22Rv1 (cell line): ENCODE data around the gene GALNT7.

Source experiments
- H3K27ac ChIP-seq: fragments of 450-650 bp; 2 replicates; pipeline ENCODE4 v1.5.1; 2017
- ZFX ChIP-seq: fragments of 450-650 bp; IDR thresholded peaks from 2 replicates; pipeline ENCODE4 v1.6.1; 2017; ENCODE audit warnings: antibody characterized with exemption, borderline replicate concordance
- TF ChIP-seq, protein P1 (sequence below): fragments of 450-650 bp; IDR thresholded peaks from 2 replicates; pipeline ENCODE4 v1.5.1; 2017; ENCODE audit warnings: mild to moderate bottlenecking

Gene GALNT7

DNA sequence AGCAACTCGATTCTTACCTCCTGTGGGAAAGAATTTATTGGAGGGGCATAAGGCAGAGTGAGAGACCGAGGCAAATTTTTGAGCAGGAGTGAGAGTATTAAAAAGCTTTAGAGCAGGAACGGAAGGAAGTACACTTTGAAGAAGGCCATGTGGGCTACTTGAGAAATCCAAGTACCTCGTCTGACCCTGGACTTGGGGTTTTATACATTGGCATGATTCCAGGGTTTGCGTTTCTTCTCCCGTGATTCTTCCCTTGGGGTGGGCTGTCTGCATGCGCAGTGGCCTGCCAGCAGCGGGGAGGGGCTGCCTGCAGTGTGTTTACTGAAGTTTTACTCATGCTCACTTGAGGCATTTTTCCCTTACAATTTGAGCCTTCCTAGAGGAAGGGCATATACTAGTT, 3.4 kb downstream of the GALNT7 start:
- H3K27ac ChIP-seq = peak overlapping the region; percentile 97
- TF ChIP-seq, protein P1, sequence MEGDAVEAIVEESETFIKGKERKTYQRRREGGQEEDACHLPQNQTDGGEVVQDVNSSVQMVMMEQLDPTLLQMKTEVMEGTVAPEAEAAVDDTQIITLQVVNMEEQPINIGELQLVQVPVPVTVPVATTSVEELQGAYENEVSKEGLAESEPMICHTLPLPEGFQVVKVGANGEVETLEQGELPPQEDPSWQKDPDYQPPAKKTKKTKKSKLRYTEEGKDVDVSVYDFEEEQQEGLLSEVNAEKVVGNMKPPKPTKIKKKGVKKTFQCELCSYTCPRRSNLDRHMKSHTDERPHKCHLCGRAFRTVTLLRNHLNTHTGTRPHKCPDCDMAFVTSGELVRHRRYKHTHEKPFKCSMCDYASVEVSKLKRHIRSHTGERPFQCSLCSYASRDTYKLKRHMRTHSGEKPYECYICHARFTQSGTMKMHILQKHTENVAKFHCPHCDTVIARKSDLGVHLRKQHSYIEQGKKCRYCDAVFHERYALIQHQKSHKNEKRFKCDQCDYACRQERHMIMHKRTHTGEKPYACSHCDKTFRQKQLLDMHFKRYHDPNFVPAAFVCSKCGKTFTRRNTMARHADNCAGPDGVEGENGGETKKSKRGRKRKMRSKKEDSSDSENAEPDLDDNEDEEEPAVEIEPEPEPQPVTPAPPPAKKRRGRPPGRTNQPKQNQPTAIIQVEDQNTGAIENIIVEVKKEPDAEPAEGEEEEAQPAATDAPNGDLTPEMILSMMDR = no peak
- TF ChIP-seq ZFX = no peak

DNA sequence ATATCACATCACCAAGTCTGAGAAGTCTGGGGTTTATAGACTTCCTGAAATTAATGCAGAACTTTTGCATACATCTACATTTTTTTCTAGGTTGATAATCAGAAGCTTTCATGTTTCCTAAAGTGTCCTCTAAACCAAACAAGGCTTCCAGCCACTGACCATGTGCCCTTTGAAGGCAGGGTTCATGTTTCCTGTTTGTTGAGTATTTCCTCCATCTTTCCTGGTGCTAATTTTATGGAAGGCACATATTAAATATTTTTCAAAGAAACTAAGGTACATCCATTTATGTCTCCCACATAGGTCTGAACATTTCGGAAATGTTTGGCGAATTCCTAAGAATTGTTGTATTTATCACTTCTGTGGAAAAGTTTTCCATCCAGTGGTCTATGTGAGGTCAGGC, 5.6 kb downstream of the GALNT7 start:
- no peak for TF ChIP-seq ZFX
- TF ChIP-seq, protein P1 = no peak
- peak overlapping the region; percentile 97 for H3K27ac ChIP-seq

DNA sequence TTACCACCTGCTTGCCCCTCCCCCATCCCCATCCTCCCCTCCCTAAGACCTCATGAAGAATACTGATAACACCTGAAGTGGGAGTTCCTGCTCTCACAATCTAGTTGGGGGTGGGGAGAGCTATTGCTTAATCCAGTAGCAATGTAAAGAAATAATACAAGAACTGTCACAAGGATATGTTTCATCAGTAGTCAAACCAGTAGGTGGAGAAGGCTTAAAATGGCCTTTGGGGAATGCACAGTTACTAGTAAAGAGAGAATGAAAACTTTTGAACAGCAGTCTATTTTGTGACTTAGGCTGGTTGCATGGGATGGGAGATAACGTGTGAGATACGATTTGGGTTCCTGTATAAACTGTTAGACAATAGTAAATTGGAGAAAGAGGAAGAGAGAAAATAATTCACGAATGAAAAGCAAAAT, 6.0 kb downstream of the GALNT7 start:
- TF ChIP-seq ZFX = no peak
- TF ChIP-seq, protein P1 = no peak
- peak overlapping the region; percentile 97 for H3K27ac ChIP-seq

DNA sequence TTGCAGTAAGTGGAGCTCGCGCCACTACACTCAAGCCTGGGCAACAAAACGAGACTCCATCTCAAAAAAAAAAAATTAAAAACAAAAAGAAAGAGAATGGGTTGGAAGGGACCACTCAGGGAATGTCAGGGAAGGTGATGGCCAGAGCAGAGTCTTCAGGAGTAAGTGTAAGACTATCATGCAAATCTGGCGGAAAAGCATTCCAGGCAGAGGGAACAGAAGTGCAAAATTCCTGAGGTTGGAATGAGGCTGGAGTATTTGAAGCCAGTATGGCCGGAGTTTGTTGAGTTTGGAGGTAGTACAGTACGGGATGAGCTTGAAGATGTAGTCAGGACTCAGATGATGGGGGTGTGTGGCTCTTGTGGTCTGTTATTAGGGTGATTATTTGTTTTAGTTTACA, 7.4 kb downstream of the GALNT7 start:
- peak overlapping the region; percentile 97 for H3K27ac ChIP-seq
- TF ChIP-seq ZFX = no peak
- TF ChIP-seq, protein P1 = no peak

DNA sequence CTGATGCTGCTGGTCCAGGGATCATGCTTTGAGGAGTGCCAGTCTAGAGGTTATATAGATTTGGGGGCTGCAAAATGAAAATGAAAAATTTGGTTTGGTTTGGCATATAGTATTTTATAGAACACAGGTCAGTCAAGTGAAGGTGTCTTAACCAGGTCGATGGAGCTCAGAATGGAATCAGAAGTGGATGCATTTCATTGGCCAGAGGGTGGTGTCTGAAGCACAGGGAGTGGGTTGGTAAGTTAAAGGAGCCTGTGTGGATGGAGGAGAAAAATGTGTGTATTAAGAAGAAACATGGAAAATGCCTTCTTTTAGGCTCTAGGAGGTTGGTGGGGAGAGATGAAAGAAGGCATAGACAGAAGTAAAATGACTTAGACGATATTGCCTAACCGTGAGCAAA, 8.6 kb downstream of the GALNT7 start:
- H3K27ac ChIP-seq = peak overlapping the region; percentile 97
- TF ChIP-seq ZFX = no peak
- TF ChIP-seq, protein P1 = 0 out of 2 replicates have a peak, but pooled peaks have one; percentile 11

DNA sequence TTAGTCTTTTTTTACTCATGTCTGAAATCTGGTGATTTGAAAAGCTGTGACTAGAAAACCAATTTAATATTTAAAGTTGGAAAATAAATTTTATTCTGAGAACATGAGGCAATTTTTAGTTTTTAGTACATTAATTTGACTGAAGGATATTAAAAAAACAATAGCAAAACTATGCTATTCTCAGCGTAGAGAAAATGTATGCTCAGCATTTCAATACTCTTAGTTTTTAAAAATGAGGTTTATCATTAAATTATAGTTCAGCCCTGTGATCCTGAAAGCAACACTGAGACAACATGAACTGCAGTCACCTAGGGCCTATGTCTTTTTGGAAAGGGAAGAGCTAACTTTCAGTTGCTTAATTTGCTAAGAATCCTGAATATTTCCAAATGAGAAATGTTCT, 9.5 kb downstream of the GALNT7 start:
- no peak for TF ChIP-seq ZFX
- H3K27ac ChIP-seq = peak overlapping the region; percentile 97

DNA sequence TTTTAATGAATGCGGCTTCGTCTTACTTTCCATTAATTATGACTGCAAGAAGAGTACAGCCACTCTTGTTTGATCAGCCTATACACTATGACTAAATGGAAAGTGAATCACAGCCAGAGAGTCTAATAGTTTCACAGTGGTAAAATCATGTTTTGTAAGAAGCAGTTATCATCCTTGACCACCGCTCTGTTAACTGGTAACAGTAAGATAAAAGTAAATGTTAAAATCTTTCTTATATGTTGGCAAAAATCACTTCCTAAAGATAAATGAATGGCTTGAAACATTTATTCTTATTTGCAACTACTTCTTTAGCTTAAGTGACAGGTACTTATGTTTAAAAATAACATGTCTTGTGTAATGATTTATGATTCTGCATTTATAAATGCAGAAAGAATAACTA, 13.2 kb downstream of the GALNT7 start:
- no peak for TF ChIP-seq ZFX
- TF ChIP-seq, protein P1 = no peak
- H3K27ac ChIP-seq = peak overlapping the region; percentile 97

DNA sequence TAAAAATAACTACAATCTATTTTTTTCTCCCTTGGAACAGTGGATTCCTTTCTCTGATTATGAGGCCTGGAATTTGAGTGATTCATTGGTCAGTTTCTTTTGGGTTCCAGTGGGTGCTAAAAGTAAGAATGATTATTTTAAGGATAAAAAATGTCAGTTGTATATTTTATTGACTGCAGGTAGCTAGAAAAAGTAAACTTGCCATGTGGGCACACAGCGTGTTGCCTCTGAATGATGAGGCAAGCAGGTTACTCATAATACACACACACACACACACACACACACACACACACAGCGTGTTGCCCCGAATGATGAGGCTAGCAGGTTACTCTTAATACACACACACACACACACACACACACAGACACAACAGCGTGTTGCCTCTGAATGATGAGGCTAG, 13.8 kb downstream of the GALNT7 start:
- peak overlapping the region; percentile 97 for H3K27ac ChIP-seq
- TF ChIP-seq ZFX = no peak
- TF ChIP-seq, protein P1 = no peak

DNA sequence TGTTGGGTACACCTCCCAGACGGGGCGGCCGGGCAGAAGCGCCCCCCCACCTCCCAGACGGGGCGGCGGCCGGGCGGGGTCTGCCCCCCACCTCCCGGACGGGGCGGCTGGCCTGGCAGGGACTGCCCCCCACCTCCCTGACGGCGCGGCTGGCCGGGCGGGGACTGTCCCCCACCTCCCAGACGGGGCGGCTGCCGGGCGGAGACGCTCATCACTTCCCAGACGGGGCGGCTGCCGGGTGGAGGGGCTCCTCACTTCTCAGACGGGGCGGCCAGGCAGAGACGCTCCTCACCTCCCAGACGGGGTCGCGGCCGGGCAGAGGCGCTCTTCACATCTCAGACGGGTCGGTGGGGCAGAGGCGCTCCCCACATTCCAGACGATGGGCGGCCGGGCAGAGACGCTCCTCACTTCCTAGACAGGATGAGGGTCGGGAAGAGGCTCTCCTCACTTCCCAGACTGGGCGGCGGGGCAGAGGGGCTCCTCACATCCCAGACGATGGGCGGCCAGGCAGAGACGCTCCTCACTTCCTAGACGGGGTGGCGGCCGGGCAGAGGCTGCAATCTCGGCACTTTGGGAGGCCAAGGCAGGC, 15.1 kb downstream of the GALNT7 start:
- H3K27ac ChIP-seq = peak overlapping the region; percentile 97
